ENCODE measurements around the gene CATSPERB. TPM values are rescaled to one million over a fixed set of nuclear protein-coding genes. Genes with fewer than 3 reads are reported as not detected.

Gene CATSPERB
- total and polyA plus RNA-seq, 2 of the 8 experiments (the other 6 are each of a cell fraction or from before 2014, with no cell fraction given) = 0.11 to 0.30 TPM

- H2BK120ac ChIP-seq (replicated peaks; ENCODE audit: low read depth, low read length) = no peak overlapping the region
- H2AK5ac ChIP-seq (ENCODE audit: low read depth, low read length) = no peak overlapping the region
- no peak overlapping the region for H4K8ac ChIP-seq (ENCODE audit: extremely low read depth, insufficient read depth, low read length)
- no peak overlapping the region for H3K27ac ChIP-seq (ENCODE audit: low read depth, low read length)
- no peaks in the 10 kb centered on the region for H3K23me2 ChIP-seq (ENCODE audit: low read depth, low read length)
- H4K91ac ChIP-seq (replicated peaks; ENCODE audit: insufficient read length, low read length) = no peak overlapping the region
- H2BK20ac ChIP-seq (ENCODE audit: low read length) = no peak overlapping the region
- H4K5ac ChIP-seq (ENCODE audit: insufficient read length, low read depth, low read length) = no peak overlapping the region
- no peak overlapping the region for H3K23ac ChIP-seq (ENCODE audit: insufficient read length)
- no peaks in the 10 kb centered on the region for H3K9me3 ChIP-seq (ENCODE audit: insufficient read depth in 2 of 2, low read depth in 1 of 2, low read length in 1 of 2)
- H4K20me1 ChIP-seq (replicated peaks in 1 of 2; ENCODE audit: control insufficient read depth in 1 of 2, insufficient read depth in 2 of 2, low read length in 2 of 2) = no peaks in the 10 kb centered on the region
- H3K56ac ChIP-seq (replicated peaks; ENCODE audit: insufficient read length, low read depth, low read length) = no peak overlapping the region
- DNase-seq (ENCODE audit: low read depth in 1 of 2, low spot score in 2 of 2) = no peak
- H2AFZ ChIP-seq (ENCODE audit: low read length) = no peak overlapping the region
- H2BK12ac ChIP-seq (ENCODE audit: low read depth, low read length) = no peak overlapping the region
- H3K4me3 ChIP-seq (ENCODE audit: extremely low read depth in 1 of 4, insufficient read depth in 2 of 4, low read depth in 3 of 4, low read length in 4 of 4) = no peak overlapping the region
- no peak overlapping the region for H3K4me2 ChIP-seq (ENCODE audit: insufficient read depth in 1 of 2, low read depth in 2 of 2, low read length in 2 of 2)
- no peak for FAIRE-seq
- no peak overlapping the region for H2BK15ac ChIP-seq (ENCODE audit: low read length)
- no peaks in the 10 kb centered on the region for H3K79me1 ChIP-seq (ENCODE audit: low read depth, low read length)
- no peaks in the 10 kb centered on the region for H3K36me3 ChIP-seq (ENCODE audit: control insufficient read depth in 2 of 4, insufficient read depth in 4 of 4, low read length in 3 of 4)
- H3K18ac ChIP-seq (ENCODE audit: extremely low read depth, low read length) = no peak overlapping the region
- no peaks in the 10 kb centered on the region for H3K79me2 ChIP-seq (ENCODE audit: control insufficient read depth in 1 of 2, insufficient read depth in 2 of 2, low read length in 2 of 2)
- ChIA-PET CTCF (ENCODE audit: partially characterized antibody) (no interaction called here), POLR2A (ENCODE audit: partially characterized antibody) (interaction anchor here (0.5 kb wide), 1 partner anchor 85 kb away, joined by 3 read pairs; no protein-coding TSS in a partner anchor)
- no peaks in the 10 kb centered on the region for H3K27me3 ChIP-seq (replicated peaks in 1 of 4; ENCODE audit: control insufficient read depth in 3 of 4, extremely low read depth in 1 of 4, insufficient read depth in 3 of 4, low read length in 3 of 4)
- H3K4me1 ChIP-seq (replicated peaks in 1 of 4; ENCODE audit: control insufficient read depth in 3 of 4, insufficient read depth in 4 of 4, low read length in 3 of 4) = peaks cover 3 to 16% (median 5%) of the 10 kb centered on the region in 4 experiments; a peak in 6 of 7 replicates
- no peak overlapping the region for H3K14ac ChIP-seq (ENCODE audit: insufficient read length)
- no peak overlapping the region for H3K4ac ChIP-seq (replicated peaks; ENCODE audit: insufficient read length, low read depth, low read length)
- H3K9ac ChIP-seq (replicated peaks in 1 of 4; ENCODE audit: extremely low read depth in 1 of 4, low read depth in 3 of 4, low read length in 3 of 4) = no peak overlapping the region
- TF ChIP-seq RAD21 (IDR thresholded peaks at IDR 0.05 in 1 of 2, conservative IDR thresholded peaks at IDR 0.05 in 1 of 2; ENCODE audit: low read depth in 2 of 2, low read length in 2 of 2) (no peak), PHF8 (conservative IDR thresholded peaks at IDR 0.05; ENCODE audit: low read depth, low read length) (no peak), ASH2L (IDR thresholded peaks at IDR 0.05; ENCODE audit: low read length) (no peak), MAX (IDR thresholded peaks at IDR 0.05) (no peak), KDM4A (IDR thresholded peaks at IDR 0.05; ENCODE audit: low read depth, low read length, severe bottlenecking) (no peak)
- H2BK5ac ChIP-seq (ENCODE audit: low read depth, low read length) = no peak overlapping the region
Measured at GRCh38 chr14:91585856-91586255, 146.0 kb downstream of the CATSPERB start.

Measured in H1 (cell line).